RPMI7951 (cell line): ENCODE measurements around the gene SIRT7. TPM values are rescaled to one million over a fixed set of nuclear protein-coding genes. Genes with fewer than 3 reads are reported as not detected.
A peak's percentile ranks its signal among the peaks of the same experiment; 100 is the strongest.

Source experiments
- DNase-seq: peaks from one replicate; pipeline ENCODE4 v3.0.0-alpha.2; 2012; ENCODE audit warnings: low read depth
- total RNA-seq: library from RNA; depleted of rRNA; stranded (reverse); fragments of >200 nt; shearing (Covaris generic); gene quantifications from 2 replicates; pipeline ENCODE4 v1.2.3, GENCODE V29; 2014; rRNA removed

The SIRT7 gene
- total RNA-seq = 10.0 and 10.1 TPM in 2 replicates

GRCh38 chr17:81917565-81918332, at the start of gene SIRT7:
SIRT7 (minus strand) TSS chr17:81918176; CDS start chr17:81918131, 45 bp downstream.
- peak; percentile 63 for DNase-seq

- no peak for DNase-seq
Measured at GRCh38 chr17:81967244-81967532, 49.2 kb upstream of the SIRT7 start.

- peak; percentile 49 for DNase-seq
Measured at GRCh38 chr17:81966343-81967243, 48.6 kb upstream of the SIRT7 start.

- DNase-seq = no peak
Measured at GRCh38 chr17:81964081-81964849, 46.3 kb upstream of the SIRT7 start.

GRCh38 chr17:81962499-81963441, 44.8 kb upstream of the SIRT7 start:
- DNase-seq = no peak

GRCh38 chr17:81961521-81962498, 43.8 kb upstream of the SIRT7 start:
- no peak for DNase-seq

- DNase-seq = peak; percentile 18
Measured at GRCh38 chr17:81961087-81961511, 43.1 kb upstream of the SIRT7 start, which contains the start of gene NOTUM. NOTUM (minus strand) TSS chr17:81961187; CDS start chr17:81960909, 278 bp downstream.

GRCh38 chr17:81960130-81960958, 42.4 kb upstream of the SIRT7 start:
- no peak for DNase-seq

- DNase-seq = peak; percentile 32
Measured at GRCh38 chr17:81959362-81960129, 41.6 kb upstream of the SIRT7 start.

GRCh38 chr17:81958633-81959342, 40.8 kb upstream of the SIRT7 start:
- no peak for DNase-seq

- DNase-seq = no peak
Measured at GRCh38 chr17:81957691-81958432, 39.9 kb upstream of the SIRT7 start.

GRCh38 chr17:81956607-81957589, 38.9 kb upstream of the SIRT7 start:
- DNase-seq = no peak

GRCh38 chr17:81955756-81956544, 38.0 kb upstream of the SIRT7 start:
- no peak for DNase-seq

GRCh38 chr17:81955058-81955681, 37.2 kb upstream of the SIRT7 start:
- DNase-seq = no peak
